ENCODE results near the gene TMPRSS7.
"Not testable (repeated sequence)": the region's sequence is repeated elsewhere in the genome, so short reads cannot be mapped to it uniquely, and the experiment has no call there.

- not testable (repeated sequence) for TF ChIP-seq CTCF, POLR2A (IDR thresholded peaks at IDR 0.05)
These were observed 38.0 kb downstream of the TMPRSS7 start for GRCh38 chr3:112072387-112073060.

Data from lower leg skin (tissue), 3 donors.